KOPT-K1 (cell line): ENCODE results near the gene IGF2R.

Experiments
- H3K27ac ChIP-seq: fragments of 200-600 bp; sonication (generic); 2 replicates; pipeline ENCODE4 v1.5.1; 2016; ENCODE audit warnings: antibody characterized with exemption, mild to moderate bottlenecking, low read depth, low read length; ENCODE audit not compliant: poor library complexity, severe bottlenecking
- H3K36me3 ChIP-seq: fragments of 200-600 bp; sonication (generic); 2 replicates; pipeline ENCODE4 v1.5.1; 2017; ENCODE audit warnings: antibody characterized with exemption, mild to moderate bottlenecking, low read length, moderate library complexity; ENCODE audit not compliant: insufficient read depth
- H3K9me3 ChIP-seq: fragments of 200-600 bp; sonication (generic); 2 replicates; pipeline ENCODE4 v1.5.1; 2017; ENCODE audit warnings: antibody characterized with exemption, low read length, mild to moderate bottlenecking; ENCODE audit not compliant: insufficient read depth, poor library complexity, severe bottlenecking

Gene IGF2R

DNA sequence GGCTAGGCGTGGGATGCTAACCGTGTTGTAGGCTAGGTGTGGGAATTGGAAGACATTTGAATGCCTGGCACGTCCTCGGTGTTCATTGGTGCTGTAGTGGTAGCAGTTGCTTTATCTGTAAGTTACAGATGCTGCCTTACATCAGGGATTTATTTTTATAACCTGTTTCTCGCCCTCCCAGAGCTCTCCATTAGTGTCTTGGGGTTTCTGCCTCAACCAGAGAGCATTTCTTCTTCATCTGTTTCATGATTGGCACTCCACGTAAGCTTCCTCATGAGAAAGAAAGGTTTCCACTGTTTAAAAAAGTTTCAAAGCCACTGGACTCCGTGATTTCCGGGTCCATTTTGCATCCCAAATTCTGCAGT, 9.0 kb downstream of the IGF2R start:
- H3K36me3 ChIP-seq: 0 out of 2 replicates have a peak, but pooled peaks cover 7% of the 10 kb centered on the region
- peak overlapping the region; percentile 96 for H3K27ac ChIP-seq
- no peaks in the 10 kb centered on the region for H3K9me3 ChIP-seq

- H3K27ac ChIP-seq: peak overlapping the region; percentile 96
- H3K36me3 ChIP-seq: 0 out of 2 replicates have a peak, but pooled peaks cover 7% of the 10 kb centered on the region
- H3K9me3 ChIP-seq: no peaks in the 10 kb centered on the region
Observed at GRCh38 chr6:159978291-159979135, 9.6 kb downstream of the IGF2R start.

- H3K36me3 ChIP-seq: 0 out of 2 replicates have a peak, but pooled peaks cover 7% of the 10 kb centered on the region
- H3K27ac ChIP-seq: peak overlapping the region; percentile 96
- no peaks in the 10 kb centered on the region for H3K9me3 ChIP-seq
Observed at GRCh38 chr6:159979136-159979874, 10.4 kb downstream of the IGF2R start.

DNA sequence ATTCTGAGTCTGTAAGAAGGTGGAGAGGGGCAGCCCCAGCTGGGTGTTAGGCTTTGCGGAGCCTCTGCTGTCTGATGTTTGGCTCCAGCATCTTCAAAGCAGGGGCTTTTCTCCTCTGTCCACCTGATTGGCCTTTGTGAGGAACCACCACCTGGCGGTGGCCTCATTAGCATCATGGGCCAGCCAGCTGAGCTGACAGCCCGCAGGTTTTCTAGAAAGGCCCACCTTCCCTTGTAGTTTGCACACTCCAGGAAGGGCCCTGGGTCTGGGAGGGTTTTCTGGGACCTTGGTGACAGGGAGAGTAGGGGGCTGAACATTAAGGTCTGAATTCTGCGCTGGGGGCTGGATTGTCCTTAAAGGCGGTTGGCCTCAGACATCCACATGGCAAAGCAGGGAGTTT, 11.6 kb downstream of the IGF2R start:
- Histone ChIP-seq H3K36me3 (no peaks in the 10 kb centered on the region), H3K9me3 (no peaks in the 10 kb centered on the region), H3K27ac (peak overlapping the region; percentile 96)

DNA sequence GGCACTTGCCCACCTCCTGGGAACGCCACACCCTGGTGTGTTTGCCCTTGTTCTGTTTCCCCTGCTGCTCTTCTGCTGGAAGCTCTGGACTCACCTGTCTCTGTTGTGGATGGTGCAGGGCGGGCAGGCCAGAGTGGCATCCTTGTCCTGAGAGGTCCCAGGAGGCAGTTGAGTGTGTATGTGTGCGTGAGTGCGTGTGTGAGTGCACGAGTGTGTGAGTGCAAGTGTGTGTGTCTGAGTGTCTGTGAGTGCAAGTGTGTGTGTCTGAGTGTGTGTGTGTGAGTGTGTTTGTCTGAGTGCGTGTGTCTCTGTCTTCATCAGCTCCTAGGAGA, 12.2 kb downstream of the IGF2R start:
- H3K27ac ChIP-seq: peak overlapping the region; percentile 96
- no peaks in the 10 kb centered on the region for H3K9me3 ChIP-seq
- no peaks in the 10 kb centered on the region for H3K36me3 ChIP-seq

- Histone ChIP-seq H3K36me3 (no peaks in the 10 kb centered on the region), H3K27ac (peak overlapping the region; percentile 96), H3K9me3 (no peaks in the 10 kb centered on the region)
Observed at GRCh38 chr6:159981403-159982245, 12.7 kb downstream of the IGF2R start.

DNA sequence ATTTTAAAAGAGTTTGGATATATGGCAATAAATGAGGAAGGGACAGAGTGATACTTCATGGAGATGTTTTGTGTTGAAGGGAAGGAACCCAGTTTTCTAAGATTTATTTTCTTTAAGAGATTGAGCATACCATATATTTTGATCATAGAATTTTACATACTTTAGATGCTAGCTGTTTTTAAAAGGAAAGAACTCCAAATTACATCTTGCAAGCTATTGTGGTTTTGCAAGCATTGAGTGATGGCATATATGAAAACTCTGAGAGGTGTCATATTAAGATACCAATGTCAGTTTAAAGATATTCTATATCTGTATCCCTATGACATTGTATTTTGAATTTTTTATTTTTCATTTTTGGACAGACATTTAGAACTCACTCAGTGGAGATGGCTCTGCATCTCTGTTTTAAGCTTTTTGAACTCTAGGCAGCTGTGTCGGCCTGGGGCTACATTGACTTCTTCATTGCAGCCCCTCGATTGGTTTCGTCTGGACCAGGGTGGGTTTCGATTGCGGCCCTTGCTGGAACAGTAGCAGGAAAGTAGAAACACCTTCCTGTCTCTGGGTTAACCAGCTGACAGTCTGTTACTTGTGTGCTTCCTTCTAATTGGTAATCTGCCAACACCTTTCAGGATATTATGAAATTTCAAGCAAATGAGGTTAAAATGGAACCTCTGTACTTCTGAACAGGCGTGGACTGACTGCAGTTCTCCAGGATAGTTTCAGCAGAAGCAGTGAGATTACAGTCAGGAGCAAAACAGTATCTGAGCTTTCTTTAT, 14.0 kb downstream of the IGF2R start:
- Histone ChIP-seq H3K9me3 (no peaks in the 10 kb centered on the region), H3K36me3 (no peaks in the 10 kb centered on the region), H3K27ac (peak overlapping the region; percentile 96)

GRCh38 chr6:159983641-159984080, 14.8 kb downstream of the IGF2R start:
- Histone ChIP-seq H3K36me3 (no peaks in the 10 kb centered on the region), H3K9me3 (no peaks in the 10 kb centered on the region), H3K27ac (peak overlapping the region; percentile 96)

DNA sequence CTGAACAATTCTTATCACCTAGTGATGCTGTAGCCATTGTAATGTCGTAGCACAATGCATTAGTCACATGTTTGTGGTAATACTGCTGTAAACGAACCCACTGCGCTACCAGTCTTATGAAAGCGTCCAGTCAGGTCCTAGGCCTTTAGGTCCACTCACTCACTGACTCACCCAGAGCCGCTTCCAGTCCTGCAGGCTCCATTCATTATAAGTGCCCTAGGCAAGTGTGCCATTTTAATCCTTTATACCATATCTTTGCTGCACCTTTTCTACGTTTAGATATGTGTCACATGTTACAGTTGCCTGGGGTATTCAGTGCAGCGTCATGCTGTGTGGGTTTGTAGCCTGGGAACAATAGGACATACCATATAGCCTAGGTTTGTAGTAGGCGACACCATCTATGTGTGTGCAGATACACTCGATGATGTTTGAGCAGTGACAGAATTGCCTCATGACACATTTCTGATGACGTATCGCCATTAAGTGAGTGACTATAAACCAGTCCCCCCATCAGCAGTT, 15.4 kb downstream of the IGF2R start:
- Histone ChIP-seq H3K36me3 (no peaks in the 10 kb centered on the region), H3K27ac (peak overlapping the region; percentile 96), H3K9me3 (no peaks in the 10 kb centered on the region)

DNA sequence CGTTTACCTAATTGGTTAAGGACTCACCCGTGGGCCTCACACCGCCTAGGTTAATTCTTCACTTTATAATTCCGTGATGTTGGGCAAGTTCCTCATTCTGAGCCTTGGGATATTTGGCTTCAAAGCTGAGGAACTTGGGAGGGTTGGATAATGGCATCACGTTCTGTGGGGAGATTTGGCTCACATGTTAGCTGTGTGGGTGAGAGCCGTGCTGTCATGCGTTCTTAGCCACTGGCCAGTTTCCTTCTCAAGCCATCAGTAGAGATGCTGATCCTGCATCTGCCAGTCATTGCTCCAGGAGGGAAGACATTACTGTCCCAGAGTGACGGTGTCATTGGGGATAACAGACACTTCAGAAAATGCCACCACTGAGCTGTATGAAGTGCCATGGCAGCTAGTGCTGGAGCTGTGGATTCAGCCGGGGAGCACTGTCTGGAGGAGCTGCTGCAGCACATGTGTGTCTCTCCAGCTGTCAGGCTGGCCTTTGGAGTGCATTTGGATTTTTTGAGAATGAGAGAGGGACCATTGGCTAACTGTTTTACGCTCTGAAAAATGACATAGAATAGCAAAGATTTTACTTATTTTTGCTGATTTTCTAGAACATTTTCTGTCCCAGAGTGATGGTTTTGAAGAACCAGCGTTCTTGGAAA, 16.5 kb downstream of the IGF2R start:
- H3K9me3 ChIP-seq: no peaks in the 10 kb centered on the region
- H3K27ac ChIP-seq: peak overlapping the region; percentile 24

GRCh38 chr6:159988983-159989454, 20.1 kb downstream of the IGF2R start:
- peak overlapping the region; percentile 70 for H3K27ac ChIP-seq
- no peaks in the 10 kb centered on the region for H3K9me3 ChIP-seq
- H3K36me3 ChIP-seq: peaks cover 33% of the 10 kb centered on the region

More for the DNA sequence above, 16.5 kb downstream of the IGF2R start:
- H3K36me3 ChIP-seq: no peaks in the 10 kb centered on the region

DNA sequence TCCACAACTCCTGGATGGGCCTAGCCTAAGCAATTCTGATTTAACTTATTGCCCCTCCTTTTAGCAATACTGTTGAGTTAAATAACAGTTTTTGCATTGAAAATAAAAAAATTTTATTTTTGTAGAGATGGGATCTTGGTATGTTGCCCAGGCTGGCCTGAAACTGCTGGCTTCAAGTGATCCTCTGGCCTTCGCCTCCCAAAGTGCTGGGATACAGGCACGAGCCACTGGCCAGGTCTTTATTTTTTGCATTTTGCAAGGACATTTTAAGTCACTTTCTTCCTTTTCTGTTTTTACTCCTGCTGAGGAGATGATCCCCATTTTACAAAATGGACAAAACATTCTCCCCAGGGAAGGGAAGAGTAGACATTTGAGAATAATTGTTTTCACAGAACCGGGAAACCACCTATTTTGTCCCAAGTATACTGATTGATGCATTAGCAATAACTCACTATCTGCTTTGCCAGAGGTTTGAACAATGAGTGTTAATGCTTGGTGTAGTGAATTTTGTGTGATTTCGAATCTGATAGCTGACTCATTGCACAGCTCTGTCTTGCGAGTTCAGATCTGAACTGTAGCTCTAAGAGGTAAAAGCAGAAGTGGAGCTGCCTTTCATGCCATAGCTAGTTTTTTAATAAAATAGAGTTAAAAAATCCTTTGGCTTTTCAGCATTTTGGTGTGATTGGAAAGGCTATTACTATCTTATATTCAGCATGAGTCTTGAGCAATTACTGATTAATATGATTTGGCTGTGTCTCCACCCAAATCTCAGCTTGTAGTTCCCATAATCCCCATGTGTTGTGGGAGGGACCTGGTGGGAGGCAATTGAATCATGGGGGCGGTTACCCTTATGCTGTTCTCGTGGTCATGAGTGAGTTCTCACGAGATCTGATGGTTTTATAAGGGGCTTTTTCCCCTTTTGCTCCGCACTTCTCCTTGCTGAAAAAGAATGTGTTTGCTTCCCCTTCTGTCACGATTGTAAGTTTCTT, 20.9 kb downstream of the IGF2R start:
- H3K9me3 ChIP-seq: no peaks in the 10 kb centered on the region
- peaks cover 35% of the 10 kb centered on the region for H3K36me3 ChIP-seq
- peak overlapping the region; percentile 70 for H3K27ac ChIP-seq

DNA sequence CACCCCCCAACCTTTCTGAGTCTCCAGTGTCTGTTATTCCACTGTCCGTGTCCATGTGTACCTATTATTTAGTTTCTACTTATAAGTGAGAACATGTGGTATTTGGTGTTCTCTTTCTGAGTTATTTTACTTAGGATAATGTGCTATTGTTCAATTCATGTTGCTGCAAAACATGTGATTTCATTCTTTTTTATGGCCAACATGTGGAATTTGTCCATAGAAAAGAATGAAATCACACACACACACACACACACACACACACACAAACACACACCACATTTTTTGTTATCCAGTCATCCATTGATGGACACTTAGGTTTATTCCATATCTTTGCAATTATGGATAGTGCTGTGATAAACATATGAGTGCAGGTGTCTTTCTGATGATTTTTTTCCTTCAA, 23.5 kb downstream of the IGF2R start:
- H3K36me3 ChIP-seq: peaks cover 35% of the 10 kb centered on the region
- H3K27ac ChIP-seq: no peak overlapping the region
- H3K9me3 ChIP-seq: no peaks in the 10 kb centered on the region
